LoVo (cell line): ENCODE data around the gene ADAMTS16.

ENCODE experiments used
- DNase-seq: peaks from one replicate; pipeline ENCODE4 v3.0.0-alpha.2; 2016; ENCODE audit warnings: low spot score

Gene ADAMTS16

GRCh38 chr5:5315068-5315980 lies 175.2 kb downstream of the ADAMTS16 start:
- no peak for DNase-seq

DNA sequence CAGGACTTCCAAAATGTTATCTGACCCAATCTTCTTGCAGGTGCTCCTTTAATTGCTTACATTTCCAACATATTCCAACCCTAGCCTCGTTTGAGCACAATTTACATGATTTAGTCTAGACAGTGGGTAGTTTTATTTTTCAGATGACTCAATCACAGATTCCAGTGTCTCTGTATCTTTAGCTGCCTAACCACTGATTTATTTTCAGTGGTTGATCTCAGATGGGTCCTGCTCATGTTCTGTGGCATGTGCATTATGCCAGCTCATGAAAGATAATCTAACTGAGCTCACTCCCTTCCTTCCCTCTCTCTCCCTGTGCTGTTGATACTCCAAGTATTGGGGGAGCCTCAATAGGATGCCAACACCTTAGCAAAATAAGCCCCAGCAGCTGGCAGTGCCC lies 176.2 kb downstream of the ADAMTS16 start:
- no peak for DNase-seq

GRCh38 chr5:5317976-5318375 lies 177.8 kb downstream of the ADAMTS16 start:
- no peak for DNase-seq

DNA sequence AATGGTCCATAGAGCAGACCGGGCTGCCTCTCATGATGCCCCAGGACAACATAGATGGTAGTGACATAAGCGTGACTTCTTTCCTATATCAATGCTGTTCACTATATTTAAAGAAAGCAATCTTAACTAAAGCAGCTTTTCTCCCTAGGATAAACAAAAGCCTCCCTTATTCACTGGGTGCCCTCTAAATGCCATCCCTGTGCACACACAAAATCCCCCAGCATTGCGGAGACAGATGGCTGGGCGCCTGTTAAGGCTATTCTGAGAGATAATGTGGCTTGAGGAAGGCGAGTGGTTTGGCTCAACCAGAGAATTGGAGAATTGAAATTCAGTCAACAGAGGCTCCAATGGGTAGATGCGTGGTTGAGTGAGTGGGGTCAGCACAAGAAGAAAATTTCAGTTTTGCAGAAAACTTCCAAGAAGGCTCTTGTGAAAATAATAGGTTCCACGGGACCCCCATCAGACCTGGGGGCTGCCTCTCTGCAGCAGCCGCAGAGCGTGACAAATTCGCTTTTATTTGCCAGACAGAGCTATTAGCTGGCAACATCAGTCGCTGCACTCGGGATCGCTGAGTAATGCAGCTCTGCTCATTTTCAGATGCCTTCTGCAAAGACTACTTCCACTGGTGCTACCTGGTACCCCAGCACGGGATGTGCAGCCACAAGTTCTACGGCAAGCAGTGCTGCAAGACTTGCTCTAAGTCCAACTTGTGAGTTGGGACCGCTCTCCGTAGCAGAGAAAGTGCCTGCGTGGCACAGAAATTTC lies 178.5 kb downstream of the ADAMTS16 start:
- DNase-seq, result no peak

DNA sequence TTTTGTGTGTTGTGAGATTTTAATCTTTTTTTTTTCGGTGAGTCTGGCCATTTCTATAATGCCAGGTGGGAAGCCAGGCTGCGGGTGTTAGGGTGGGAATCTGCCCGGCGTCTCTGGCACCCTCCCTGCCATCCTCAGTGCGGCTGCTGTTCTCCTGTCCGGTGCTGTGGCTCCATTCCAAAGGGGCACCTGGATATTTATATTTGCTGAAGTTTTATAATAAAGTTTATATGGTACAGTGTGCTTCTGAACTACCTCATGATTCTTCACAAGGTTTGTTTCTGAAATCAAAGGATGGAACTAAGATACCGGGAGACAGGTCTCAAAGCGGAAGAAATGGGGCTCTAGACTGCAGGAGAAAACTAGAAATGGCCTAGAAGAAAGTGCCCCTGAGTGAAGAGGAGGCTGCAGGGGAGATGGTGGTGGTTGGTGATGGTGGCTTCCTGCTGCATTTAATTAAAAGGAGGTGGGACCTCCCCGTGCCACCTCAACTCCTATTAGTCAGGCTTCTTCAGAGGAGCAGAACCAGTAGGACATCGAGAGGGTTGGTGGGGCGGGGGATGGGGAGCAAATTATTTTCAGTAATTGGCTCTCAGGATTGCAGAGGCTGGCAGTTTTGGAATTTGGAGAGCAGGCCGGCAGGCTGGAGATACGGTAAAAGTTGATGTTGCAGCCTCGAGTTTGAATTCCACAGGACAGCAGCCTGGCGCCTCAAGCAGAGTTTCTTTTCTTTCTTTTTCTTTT lies 180.1 kb downstream of the ADAMTS16 start:
- no peak for DNase-seq

DNA sequence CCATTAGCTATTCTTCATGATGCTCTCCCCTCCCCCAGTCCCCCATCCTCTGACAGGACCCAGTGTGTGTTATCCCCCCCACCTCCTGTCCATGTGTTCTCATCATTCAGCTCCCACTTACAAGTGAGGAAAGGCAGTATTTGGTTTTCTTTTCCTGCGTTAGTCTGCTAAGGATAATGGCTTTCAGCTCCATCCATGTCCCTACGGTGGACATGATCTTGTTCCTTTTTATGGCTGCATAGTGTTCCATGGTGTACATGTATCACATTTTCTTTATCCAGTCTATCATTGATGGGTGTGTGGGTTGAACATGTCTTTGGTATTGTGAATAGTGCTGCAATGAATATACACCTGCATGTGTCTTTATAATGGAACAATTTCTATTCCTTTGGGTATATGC lies 181.0 kb downstream of the ADAMTS16 start:
- DNase-seq, result no peak

DNA sequence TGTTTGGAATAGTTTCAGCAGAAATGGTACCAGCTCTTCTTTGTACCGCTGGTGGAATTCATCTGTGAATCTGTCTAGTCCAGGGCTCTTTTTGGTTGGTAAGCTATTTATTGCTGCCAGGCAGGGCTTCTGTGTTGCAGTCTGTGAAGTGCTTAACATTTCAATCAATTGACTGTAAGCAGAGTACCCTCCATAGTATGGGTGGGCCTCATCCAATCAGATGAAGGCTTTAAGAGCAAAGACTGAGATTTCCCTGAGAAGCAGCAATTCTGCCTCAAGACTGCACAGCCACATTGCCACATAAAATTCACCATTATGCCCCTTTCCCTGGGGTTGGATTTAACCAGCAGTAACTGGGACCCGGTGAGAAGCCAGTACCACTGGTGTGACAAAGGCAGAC lies 183.4 kb downstream of the ADAMTS16 start:
- no peak for DNase-seq

GRCh38 chr5:5326115-5326758 lies 186.1 kb downstream of the ADAMTS16 start:
- DNase-seq, result no peak

- no peak for DNase-seq
Observed at GRCh38 chr5:5327126-5327525, 187.0 kb downstream of the ADAMTS16 start.

DNA sequence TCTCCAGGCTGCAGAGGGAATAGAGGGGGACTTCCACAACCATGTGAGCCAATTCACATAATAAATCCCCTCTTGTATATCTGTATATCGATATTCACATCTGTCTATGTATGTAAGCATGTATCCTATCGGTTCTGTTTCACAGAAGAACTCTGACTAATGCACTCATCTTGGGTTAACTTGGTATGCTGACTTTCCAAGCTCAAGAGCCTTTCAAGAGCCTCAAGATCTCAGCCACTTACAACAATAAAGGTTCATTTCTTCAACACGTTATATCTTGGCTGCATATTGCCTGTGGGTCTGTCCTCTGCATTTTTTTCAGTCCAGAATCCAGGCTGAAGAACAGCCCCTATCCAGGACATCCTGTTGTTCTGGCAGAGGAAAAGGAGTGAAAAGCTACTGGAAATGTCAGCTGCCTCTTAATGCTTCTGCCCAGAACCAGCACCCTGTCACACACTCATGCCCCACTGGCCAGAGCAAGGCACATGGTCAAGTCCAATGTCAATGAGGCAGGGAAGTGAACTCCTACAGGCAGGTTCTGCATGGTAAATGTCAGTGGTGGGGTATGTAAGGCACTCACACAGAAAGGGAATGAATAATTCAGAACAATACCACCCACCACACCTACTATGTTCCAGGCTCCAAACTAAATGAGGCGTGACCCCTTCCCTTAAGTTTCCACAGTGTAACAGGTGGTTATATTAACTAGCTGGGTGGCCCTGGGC lies 190.8 kb downstream of the ADAMTS16 start:
- DNase-seq, result no peak

DNA sequence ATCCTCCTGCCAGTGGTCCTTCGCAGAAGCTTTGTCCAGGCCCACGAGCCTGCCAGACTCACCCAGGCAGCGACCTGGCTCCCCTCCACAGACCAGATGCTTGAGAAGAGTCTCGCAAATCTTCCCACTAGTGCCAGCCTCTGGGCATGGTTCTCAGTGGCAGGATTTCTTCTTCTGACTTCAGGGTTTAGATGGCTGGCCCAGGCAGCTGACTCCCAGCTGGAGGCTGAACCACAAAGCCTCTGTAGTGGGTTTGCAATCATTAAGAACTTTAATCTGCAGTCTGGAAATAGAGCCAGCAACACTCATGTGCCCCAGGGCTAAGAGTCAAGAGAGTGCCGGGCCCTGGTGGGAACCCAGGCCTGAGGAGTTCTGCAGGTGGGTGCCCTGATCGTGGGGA lies 191.7 kb downstream of the ADAMTS16 start:
- no peak for DNase-seq

DNA sequence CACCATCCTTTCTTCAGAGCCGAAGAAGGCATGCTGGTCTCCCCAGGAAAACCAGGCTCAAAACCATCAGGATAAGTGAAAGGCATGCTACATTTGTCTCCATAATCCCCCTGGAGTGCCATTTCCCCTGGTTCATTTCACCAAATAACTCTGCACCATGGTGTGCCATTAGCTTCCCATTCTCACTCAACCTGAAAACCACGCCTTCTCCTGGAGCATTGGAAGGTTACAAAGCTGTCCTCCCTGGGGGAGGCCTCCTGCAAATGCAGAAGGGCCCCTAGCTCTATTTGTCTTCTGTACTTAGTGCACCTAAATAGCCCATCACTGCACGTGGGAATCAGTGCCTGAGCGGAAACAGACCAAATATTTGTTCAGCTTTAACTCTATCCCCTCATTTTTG lies 192.2 kb downstream of the ADAMTS16 start:
- no peak for DNase-seq

DNA sequence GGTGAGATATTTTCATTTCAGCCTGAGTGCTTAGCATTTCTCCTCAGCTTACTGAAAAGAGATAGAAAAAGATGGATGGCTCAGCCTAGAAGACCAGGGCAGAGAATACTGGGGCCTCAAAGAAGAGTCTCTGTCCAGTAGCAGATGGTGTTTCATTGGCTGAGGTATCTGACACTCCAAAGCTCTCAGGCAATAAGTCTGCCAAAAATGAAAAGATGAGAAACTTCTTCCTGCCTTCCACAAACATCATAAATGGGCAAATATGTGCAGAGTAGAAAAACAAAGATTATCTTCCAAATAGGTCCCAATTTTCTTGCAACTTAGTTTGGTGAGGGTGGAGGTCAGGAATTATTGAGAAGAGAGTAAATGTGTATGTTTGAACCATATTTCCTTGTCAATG lies 195.0 kb downstream of the ADAMTS16 start:
- no peak for DNase-seq

DNA sequence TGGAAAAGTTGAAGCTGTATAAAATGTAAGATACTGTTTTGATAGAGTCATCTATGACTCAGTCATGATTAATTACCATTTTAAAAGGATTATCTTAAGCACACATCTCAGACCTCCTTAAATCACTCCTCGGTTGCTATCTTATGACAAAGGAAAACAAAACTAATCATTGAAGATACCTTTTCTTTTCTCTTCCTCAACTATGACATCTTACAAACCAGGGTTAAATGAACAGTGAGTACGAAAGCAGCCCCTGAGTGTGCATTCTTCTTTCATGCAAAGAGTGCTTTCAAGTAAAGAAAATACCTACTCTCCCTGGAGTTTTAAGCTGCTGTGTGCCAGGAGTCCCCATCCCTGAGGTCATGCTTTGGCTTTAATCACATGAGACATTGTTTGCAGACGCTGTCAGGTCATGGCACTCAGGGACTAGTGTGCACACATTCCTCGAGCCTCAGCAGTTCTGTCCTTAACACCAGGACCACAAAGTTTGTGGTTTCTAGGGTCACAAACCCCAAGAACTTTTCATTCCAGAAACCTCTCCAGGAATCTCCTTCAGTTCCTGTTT lies 195.7 kb downstream of the ADAMTS16 start:
- peak; percentile 16 for DNase-seq

- no peak for DNase-seq
Observed at GRCh38 chr5:5339257-5339656, 199.1 kb downstream of the ADAMTS16 start.

DNA sequence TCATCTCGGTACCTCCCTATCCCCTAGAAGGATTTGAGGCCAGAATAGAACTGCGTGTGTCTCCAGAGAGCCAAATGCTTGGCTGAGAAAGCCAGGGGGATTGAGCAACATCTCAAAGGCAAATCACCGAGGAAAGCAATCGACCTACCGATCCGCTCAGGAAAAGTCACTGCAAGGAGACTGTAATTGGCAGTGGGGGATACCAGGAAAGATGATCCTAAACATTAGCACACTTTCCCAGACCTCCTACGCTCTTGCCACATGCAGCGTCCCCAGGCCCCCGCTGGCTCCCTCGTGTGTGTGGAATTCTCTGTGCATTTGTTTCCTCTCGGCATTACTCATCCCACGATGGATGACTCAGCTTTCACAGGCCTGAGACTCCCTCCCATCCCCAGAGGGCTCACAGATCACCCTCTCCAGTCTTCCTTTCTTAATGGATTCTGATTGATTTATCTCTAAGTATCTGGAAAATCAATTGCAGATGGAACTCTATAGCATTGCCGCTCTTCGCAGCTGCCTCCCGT lies 200.1 kb downstream of the ADAMTS16 start:
- peak; percentile 53 for DNase-seq

DNA sequence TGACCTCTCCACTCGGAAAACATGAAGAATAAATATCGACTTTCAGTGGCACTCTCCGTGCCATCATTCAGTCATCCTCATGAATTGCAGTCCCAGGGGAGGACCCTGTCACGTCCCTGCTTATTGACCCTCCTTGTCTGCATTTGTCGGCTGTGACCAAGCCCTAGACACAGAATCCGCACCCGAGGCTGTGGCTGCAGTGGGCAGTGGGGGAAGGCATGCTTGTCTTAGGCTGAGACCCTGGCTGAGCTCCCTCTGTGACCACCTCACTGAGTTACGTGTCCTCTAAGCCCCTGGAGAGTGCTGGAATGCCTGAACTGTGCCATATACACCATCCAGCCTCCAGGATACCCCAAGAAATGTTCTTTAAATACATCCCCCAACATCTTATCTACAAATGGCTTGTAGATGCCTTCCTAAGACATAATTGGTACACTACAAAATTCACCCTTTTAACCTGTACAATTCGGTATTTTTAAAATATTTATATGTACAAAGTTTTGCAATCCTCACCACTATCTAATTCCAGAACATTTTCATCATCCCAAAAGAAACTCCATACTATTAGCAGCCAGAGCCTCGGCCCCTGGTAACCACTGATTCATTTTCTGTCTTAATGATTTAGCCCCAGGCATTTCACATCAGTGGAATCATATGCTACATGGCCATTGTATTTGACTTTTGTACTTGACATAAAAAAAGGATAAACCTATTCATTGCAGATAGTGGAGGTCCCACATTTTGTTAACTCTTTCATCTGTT lies 201.6 kb downstream of the ADAMTS16 start:
- DNase-seq, result no peak

DNA sequence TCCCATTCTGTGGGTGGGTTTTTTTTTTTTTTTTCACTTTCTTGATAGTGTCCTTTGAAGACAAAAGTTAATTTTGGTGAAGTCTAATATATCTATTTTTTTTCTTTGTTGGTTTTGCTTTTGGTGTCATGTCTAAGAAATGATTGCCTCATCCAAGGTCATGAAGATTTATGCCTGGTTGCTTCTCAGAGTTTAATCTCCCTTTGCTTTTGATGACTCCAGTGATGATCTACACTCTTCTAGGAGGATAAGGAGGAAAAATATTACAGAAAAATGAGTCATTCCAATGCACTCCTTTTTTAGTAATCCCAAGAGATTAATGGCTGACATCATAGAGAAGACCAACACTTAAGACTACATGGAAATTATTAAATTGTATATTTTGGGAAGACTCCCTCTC lies 202.7 kb downstream of the ADAMTS16 start:
- DNase-seq, result no peak

- DNase-seq, result no peak
Observed at GRCh38 chr5:5343568-5343967, 203.4 kb downstream of the ADAMTS16 start.

DNA sequence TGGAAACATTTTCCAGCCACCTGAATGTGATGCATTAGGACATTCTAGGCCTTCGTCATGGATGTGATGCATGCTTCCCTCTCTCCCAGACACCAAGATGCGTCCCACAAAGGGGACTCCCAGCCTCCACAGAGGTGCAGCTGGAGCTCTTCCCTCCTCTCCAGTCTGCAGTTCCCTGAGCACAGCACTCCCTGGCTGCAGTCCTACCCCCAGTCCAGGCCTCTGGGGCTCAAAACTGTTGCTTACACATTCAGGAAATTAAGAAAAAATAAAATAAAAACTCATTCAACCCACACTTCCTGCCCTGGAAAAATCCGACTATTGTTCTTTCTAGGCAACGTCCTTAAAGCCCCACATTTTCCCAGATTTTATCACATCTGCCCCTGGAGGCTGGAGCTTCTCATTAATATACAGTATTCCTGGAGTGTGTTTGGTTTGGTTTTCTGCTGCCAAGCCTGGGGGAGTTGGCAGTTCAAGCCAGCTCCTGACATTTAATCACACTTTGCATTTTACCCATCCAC lies 204.0 kb downstream of the ADAMTS16 start:
- DNase-seq, result no peak
